HG03575 (cell line): ENCODE data around the gene FAM78A.
"Not testable (repeated sequence)": the region's sequence is repeated elsewhere in the genome, so short reads cannot be mapped to it uniquely, and the experiment has no call there.

Experiments used
- ATAC-seq: cut with Tn5 transposase; IDR thresholded peaks from one replicate; pipeline ENCODE4 v1.9.1; 2021; ENCODE audit not compliant: unreplicated experiment, insufficient number of reproducible peaks, low FRiP score; ENCODE audit errors: extremely low read depth

The FAM78A gene

DNA sequence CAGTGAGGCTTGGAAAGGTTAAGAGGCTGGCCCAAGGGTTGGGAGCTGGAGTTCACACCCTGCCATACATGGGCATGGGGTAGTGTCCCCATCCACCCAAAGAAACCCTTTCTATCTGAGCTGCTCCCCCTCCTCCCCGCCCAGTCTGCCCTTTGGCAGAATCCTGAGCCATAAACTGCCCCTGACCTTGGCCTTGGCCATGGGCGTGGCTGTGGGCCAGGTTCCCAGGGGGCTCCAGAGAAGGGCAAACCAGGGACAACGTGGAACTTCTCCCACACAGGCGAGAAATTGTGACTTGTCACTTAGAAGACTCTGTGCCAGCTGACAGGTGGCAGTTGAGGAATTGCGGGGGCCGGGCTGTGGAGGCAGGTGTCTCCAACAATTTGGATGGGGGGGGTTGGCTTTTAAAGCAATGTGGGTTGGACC lies 4.8 kb downstream of the FAM78A start:
- no peak for ATAC-seq

DNA sequence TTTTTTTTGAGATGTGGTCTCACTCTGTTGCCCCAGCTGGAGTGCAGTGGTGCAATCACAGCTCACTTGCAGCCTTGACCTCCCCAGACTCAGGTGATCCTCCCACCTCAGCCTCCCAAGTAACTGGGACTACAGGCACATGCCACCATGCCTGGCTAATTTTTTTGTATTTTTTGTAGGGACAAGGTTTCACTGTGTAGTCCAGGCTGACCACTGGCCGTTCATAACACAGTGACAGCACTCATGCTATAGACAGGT lies 5.4 kb downstream of the FAM78A start:
- ATAC-seq, result not testable (repeated sequence)

DNA sequence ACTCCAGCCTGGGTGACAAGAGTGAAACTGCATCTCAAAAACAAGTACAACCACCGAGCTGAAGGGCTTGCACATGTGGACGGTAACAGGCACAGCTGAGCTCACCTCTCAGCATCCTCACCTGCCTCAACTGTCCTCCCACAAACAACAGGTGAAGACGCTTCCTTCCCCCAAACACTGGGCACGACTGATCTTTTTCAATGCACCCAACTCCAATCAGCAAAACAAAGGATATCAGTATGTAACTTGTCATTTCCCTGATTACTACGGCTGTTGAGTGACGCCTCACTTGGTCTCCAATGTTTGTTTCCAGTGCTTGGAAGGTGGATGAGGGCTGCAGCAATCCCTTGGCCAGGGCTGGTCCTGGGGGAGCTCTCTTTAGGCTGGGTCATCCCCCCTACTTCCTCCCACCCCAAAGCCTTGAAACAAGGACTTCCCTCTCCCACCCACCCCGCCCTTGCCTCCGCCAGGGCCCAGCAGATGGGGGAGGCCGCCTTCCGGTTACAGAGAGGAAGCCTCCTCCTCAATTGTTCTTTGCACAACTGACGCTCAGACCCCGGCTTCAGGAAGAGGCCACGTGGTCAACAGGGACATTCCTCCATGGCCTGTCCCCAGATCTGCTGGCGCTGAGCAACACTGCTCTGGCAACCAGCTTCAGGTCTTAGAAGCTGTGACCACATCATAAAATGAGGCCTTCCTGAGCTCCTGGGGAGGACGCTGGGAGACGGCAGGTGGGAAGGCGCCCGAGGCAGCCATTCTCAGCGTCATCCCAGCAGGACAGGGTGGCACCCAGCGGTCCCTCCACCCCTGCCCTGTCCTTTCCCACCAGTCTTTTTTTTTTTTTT lies 5.9 kb downstream of the FAM78A start:
- ATAC-seq, result no peak

DNA sequence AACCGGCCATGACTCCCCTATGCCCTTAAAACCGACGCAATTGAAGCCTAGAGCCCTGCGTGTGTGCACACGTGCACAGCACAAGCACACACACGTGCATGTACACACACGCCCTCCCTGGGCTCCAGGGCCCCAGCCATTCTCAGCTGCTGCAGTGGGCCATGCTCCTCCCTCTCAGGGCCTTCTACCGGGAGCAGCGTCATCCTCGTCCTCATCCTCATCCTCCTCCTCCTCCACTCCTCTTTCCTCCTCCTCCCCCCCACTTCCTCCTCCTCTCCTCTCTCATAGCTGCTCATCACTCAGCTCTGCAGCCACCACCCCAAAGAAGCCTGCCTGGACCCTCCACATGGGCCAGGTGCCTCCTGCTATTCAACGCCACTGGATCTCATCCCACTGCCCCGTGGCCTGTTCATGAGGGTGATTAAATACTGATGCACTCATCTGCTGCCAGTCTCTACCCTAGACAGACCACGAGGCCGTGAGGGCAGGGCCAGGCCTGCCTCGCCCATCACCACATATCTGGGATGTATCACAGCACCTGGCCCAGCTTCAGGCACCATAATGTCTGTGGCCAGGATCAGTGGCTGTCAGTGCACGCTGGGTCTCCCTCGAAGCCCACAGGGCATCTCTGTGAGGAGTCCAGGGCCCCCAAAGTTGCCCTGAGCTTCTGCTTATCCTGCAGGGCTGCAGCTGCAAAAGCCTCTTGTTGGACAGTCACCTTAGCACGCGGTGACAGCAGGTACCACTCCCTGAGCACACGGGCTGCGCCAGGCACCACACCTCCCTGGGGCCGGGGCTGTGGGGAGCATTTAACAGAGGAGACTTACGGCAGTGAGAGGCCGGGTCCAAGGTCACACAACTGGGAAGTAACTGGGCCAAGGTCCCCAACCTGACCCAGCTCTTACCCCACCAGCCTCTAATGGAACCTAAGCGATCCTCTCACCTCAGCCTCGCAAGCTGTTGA lies 9.8 kb downstream of the FAM78A start:
- ATAC-seq, result no peak

DNA sequence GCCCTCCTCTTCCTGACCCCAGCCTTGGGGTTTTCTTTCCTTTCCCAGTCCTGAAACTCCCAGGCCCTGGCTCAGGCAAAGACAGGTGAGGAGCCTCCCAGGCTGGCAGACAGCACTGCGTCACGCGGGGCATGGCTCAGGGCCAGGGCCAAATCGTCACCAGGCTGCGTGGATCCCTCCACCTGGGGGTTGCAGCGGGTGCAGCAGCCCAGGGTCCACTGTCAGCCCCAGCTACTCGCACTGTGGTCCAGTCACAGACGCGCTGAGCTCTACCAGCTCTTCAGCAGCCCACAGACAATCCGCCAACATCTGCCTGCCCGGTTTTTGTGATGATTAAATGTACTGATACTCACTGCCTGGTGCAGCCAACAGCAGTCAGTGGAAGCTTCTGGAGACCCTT lies 12.1 kb downstream of the FAM78A start:
- no peak for ATAC-seq

DNA sequence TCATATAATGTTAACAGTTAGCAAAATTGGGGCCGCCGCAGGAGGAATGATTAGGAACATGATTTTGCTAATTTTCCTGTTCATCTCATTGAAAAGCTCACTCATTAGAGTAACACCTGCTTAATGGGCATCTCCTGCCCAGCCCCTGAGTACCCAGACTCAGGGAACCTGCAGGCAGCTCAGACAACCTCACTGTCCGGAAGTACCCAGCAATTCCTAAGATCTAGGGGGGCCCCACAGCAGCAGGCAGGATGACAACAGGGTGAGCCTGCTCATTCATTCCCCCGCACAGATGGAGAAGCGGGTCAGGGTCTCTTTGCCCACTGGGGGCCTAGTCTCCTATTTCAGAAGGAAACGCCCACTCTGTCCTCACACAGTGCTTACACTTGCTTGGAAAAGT lies 12.6 kb downstream of the FAM78A start:
- no peak for ATAC-seq

DNA sequence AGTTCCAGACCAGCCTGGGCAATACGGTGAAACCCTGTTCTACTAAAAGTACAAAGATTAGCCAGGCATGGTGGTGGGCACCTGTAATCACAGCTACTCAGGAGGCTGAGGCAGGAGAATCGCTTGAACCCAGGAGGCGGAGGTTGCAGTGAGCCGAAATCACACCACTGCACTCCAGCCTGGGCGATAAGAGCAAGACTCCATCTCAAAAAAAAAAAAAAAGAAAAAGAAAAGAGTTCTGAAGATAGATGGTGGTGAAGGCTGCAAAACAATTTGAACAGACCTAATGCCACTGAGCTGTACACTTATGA lies 13.3 kb downstream of the FAM78A start:
- not testable (repeated sequence) for ATAC-seq

DNA sequence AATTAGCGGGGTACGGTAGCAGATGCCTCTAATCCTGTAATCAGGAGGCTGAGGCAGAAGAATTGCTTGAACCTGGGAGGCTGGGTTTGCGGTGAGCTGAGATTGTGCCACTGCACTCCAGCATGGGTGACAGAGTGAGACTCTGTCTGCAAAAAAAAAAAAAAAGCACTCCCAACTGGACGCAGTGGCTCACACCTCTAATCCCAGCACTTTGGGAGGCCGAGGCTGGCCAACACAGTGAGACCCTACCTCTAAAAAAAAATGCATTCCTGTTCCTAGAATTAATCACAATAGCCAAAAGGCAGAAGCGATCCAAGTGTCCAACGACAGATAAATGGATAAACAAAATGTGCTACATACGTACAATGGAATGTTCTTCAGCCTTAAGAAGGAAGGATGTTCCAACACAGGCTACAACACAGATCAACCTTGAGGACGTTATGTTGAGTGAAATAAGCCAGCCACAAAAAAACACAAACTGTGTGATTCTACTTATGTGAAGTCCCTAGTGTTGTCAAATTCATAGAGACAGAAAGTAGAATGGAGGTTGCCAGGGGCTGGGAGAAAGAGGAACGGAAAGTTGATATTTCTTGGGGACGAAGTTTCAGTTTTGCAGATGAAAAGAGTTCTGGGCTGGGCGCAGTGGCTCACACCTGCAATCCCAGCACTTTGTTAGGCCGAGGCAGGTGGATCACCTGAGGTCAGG lies 13.8 kb downstream of the FAM78A start:
- ATAC-seq, result no peak

DNA sequence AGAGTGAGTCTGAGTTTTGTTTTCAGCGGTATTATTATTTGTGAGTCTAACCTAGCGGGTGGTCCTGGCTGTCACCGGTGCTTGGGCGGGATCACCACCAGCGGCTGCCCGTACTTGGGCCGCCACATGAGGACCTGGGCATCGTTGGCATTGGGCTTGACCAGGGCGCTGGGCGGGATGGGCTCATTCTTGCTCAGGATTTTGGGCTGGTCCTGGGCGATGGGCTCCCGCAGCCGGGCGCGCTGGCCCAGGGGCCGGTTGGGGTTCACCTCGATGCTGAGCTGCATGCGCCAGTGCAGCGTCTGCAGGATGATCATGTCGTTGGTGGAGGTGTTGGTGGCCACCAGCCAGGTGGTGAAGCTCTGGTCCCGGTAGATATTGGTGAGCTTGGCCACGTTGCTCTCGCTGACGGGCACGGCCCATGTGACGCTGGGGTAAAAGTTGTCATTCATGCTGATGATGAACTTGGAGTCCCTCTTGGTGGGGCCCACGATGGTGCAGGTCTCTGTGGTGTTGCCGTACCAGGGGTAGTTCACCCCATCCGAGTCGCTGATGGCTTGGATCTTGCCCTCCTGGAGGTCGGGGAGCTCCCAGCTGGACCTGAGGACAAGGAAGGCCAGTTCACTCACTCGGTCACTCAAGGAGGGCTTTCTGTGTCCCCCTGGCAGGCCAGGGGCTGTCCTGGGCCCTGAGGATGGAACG lies 15.4 kb downstream of the FAM78A start:
- no peak for ATAC-seq

DNA sequence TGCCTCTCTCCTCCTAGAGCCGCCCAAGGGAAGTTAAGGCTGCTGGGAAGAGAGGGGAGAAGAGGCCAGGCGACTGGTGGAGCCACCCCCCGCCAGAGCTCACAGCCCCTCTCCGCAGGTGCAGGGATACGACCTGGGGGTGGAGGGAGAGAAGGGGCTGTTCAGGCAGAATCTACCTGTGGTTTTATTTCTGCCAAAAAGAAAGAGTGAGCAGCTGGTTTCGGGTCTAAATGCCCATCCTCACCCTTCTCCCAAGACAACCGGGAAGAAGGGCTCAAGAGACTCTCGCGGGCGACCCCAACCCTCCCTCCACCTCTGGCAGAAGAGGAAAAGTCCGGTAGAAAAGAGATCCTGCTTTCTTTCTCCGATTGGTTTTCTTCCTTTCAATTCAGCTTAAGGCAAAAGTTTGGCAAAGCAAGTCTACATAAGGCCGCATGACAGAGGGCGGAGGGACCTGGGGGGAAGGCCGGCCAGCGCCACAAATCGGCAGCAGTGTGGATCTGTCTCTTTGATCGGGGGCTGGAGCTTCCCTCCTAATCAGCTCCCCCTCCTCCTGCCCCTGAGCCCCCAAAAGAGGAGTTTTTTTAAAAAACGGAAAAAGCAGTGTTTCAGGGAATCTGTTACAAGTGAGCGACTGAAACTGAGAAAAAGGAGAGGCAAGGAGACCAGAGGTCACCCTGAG lies 16.3 kb downstream of the FAM78A start:
- no peak for ATAC-seq

DNA sequence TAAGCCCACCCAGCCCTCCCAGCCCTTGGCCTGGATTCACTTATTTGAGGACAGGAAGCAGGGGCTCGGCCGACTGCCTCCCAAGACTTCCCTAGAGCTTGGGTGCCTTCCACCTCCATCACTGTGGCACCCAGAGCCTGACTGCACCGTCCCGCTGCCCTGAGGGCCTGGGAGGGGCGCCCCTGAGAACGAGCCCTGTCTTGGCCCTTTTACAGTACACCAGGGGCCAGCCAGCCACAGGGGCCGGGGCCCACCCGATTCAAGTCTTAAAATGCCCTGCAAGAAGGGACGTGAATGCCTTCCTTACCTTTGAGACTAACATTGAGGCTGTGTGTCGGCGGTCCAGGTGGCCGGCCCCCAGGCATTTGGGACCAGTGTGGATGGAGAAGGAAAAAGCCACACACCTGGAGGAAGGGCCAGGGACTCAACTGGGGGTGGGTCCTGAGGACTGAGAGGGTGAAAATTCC lies 16.8 kb downstream of the FAM78A start:
- ATAC-seq, result no peak

DNA sequence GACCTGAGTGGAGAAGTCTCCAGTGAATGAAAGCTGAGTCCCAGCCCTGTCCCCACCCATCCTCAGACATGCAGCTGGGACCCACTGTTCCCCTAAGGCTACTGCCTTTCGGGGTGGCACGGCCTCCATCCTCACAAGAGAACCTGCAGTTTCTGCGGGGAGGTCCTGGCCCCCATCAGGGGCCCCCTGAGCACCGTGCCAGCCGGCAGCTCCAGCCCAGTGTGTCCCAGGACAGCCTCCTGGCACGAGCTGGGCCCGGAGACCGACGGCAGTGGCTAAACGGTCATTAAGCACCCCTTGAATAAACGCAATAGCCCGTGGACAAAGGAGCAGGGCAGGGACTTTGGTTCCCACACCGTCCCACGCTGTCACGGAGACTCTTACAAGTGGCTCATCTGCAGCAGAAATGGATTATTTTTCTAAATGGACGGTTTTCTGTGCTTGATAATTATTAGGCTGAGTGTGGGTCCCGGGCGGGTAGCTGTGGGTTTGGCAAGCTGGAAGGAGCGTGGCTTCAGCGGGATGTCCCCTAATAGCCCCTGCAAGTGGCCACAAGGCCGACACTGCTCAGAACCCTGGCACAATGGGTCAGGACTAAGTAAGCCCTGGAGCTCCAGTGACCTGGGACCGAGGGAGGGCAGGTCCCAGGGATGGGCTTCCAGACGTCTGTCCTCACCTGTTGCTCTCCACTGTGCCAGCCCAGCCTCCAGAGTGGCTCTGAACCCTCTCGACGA lies 17.4 kb downstream of the FAM78A start:
- ATAC-seq, result no peak

DNA sequence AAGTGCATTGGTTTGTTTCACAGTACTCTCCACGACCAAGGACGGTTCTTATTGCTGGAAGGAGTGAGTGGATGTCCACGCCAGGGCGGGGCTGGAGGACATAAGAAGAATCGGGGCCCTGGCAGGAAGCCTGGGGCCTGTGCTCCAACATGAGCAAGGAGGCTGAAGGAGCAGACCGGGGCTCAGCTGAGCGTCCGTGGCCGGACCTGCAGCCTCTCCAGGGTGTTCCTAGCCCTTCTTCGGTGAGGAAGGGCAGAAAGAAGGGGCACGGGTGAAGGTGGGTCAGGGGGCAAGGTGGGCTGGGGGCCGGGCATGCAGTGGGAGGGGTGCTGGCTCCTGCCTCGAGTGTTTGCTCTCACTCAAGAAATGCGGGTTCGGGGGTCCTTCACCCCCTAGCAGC lies 18.1 kb downstream of the FAM78A start:
- ATAC-seq, result no peak

DNA sequence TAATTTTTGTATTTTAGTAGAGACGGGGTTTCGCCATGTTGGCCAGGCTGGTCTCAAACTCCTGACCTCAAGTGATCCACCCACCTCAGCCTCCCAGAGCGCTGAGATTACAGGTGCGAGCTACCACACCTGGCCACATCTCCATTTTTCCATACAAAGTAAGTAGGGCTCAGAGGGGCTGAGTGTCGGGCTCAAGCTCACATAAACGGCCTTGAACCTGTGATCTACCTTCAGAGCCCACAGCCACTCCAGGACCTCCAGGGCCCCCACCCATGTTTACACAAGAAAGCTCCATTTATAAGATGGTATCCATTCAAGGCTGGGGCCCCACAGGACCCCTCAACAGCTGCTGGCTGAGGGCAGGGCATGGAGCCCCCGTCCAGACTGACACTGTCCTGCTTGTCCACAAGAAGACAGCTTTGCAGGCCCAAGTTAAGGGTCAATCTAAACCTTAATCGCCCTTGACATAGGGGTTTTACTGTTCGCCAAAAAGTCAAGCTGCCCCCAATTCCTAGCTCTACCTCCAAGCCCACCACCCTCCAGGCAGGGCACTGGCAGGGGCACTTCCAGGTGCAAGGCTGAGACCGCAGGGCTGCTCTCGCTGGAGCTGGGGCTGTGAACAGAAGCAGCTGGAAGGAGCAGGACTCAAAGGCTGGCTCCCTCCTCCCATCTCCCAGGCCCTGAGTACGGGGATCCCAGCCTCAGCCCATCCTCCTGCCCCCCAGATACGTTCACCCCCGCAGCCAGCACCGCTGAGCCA lies 18.9 kb downstream of the FAM78A start:
- ATAC-seq, result no peak

DNA sequence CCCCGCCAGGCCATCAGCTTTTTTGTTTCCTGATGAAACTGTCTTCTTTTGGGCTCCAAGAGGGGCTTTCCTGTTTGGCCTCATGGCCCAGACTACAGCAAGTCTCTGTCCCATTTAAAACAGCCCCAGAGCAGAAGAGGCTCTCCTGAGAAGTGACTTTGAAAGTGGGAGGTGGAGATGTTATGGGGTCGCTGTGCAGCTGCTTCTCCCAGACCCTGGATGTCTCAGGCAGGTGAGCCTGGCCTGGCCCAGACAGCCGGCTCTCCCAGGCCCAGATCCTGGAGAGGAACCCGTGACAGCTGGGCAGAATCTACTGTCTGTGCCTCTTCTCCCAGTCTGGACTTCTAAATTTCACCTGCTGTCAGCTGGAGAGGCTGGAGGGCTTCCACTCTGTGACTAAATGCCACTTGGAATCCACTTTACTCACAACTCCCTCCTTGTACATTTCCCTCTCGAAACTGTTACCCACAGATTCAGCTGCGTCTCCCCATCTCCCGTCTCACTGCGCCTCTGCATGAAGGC lies 20.6 kb downstream of the FAM78A start:
- no peak for ATAC-seq

DNA sequence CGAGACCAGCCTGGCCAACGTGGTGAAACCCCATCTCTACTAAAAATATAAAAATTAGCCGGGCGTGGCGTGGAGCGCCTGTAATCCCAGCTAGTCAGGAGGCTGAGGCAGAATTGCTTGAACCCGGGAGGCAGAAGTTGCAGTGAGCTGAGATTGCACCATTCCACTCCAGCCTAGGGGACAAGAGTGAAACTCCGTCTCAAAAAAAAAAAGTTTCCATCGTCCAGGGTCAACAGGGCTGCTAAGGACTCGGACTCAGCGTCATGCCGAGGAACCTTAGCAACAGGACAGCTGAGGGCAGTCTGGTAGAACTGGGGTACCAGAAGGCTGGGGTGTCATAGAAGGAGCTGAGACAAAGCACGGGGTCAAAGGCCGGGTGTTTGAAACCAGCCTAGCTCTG lies 21.7 kb downstream of the FAM78A start:
- no peak for ATAC-seq

DNA sequence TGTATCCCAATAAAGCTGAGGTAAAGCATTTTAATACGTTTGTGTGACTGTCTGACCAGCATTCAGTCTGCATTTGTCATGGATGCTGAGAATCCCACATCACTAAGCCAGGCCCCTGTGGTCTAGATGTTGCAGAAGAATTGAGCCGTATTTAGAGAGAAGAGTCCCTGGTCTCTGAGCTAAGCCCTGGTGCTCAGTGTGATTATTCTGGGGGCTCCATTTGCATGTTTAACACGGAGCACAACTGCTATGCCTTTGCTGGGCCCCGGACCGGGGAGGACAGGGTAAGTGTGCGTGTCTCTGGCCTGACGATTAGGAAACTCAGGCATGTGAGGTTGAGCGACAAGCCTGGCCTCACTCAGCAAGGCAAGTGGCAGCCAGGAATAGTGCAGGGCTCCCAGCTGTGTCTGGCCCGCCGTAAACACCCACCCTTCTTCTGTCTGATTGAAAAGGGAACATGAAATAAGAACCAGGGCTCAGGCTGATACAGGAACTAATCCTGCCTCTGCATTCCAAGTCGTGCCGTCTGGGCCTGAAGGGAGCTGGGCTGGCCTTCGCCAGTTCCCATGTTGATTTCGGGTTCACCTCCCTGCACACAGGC lies 22.3 kb downstream of the FAM78A start:
- no peak for ATAC-seq
